AG09319 (cell line): ENCODE data around the gene WDR6.

Experiments
- DNase-seq: peaks from one replicate; pipeline ENCODE4 v3.0.0-alpha.2; 2010; ENCODE audit warnings: low read depth; ENCODE audit errors: extremely low read depth
- CTCF ChIP-seq: IDR thresholded peaks from 2 replicates; pipeline ENCODE4 v1.5.1; 2011; ENCODE audit warnings: low read depth, mild to moderate bottlenecking, inconsistent platforms, low read length, moderate library complexity

WDR6 gene

GRCh38 chr3:49021813-49022687, 14.9 kb downstream of the WDR6 start, which contains the start of gene NDUFAF3:
Gene NDUFAF3 (plus strand): TSS chr3:49022121. CDS start chr3:49022145, 24 bp downstream.
- TF ChIP-seq CTCF: peak; percentile 91
- DNase-seq: peak; percentile 80

- TF ChIP-seq CTCF: no peak
- DNase-seq: no peak
These were observed 15.5 kb downstream of the WDR6 start for GRCh38 chr3:49022688-49023171.

GRCh38 chr3:49023775-49024174, 16.6 kb downstream of the WDR6 start:
- no peak for DNase-seq
- no peak for TF ChIP-seq CTCF

- DNase-seq: no peak
- no peak for TF ChIP-seq CTCF
These were observed 17.3 kb downstream of the WDR6 start for GRCh38 chr3:49024449-49024848.

GRCh38 chr3:49025005-49025792, 18.0 kb downstream of the WDR6 start:
- no peak for TF ChIP-seq CTCF
- DNase-seq: no peak

GRCh38 chr3:49025793-49026520, 18.8 kb downstream of the WDR6 start:
- no peak for DNase-seq
- no peak for TF ChIP-seq CTCF
